Fibroblast of lung (primary cell): ENCODE measurements around the gene UACA.

Experiments
- CTCF ChIP-seq, 2 donors: IDR thresholded peaks in 1 of 2; conservative IDR thresholded peaks in 1 of 2; 1 replicate in 1 of 2; 2 replicates in 1 of 2; pipeline ENCODE4 v1.5.1; 2011 to 2012; ENCODE audit warnings: low read length in 2 of 2, control low read depth in 1 of 2, inconsistent platforms in 1 of 2, low read depth in 1 of 2, mild to moderate bottlenecking in 1 of 2
- EZH2 ChIP-seq: IDR thresholded peaks from 2 replicates; pipeline ENCODE4 v1.5.1; 2012; ENCODE audit warnings: low read length, control low read depth, mild to moderate bottlenecking; ENCODE audit errors: missing control alignments

DNA sequence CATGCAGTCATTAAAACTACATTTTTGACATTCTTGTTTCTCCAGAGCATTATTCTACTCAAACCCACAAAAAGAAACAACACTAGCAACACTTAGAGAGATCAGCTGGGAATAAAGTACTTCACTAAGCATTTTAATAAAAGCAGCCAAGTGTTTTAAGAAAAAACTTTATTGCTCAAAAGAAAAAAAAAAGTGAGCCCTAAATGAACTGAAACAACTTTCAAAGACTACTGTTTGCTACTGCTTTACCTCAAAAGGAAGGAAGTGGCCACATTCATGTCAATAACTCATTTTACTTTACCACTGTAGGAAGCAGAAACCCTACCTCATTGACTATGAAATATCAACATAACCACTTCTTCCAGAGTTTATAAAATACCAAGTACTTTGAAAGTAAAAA, 91.3 kb downstream of the UACA start:
- TF ChIP-seq EZH2 (no peak), CTCF (conservative IDR thresholded peaks at IDR 0.05 in 1 of 2, IDR thresholded peaks at IDR 0.05 in 1 of 2; ENCODE audit: low read depth in 1 of 2, low read length in 2 of 2) (no peak)
